Heart left ventricle (tissue), 16 donors: ENCODE data around the gene MIPOL1. TPM values are rescaled to one million over a fixed set of nuclear protein-coding genes. Genes with fewer than 3 reads are reported as not detected.

ENCODE experiments used
- ATAC-seq, 4 donors: fragments of 200-7000 bp; cut with Tn5 transposase; one replicate each; pipeline ENCODE4 v1.9.1; 2020 to 2022; ENCODE audit warnings: moderate library complexity in 4 of 4, mild to moderate bottlenecking in 3 of 4, moderate number of reproducible peaks in 1 of 4
- DNase-seq, 5 donors: peaks; one replicate each; pipeline ENCODE4 v3.0.0-alpha.2; 2020
- H3K27ac ChIP-seq, 12 donors: fragments of 200-600 bp; sonication (generic) in 4 of 12; one replicate each; pipeline versions ENCODE4 v1.5.0 to v1.8.0; 2016 to 2022; ENCODE audit warnings: mild to moderate bottlenecking in 2 of 12
- H3K27me3 ChIP-seq, 9 donors: fragments of 200-600 bp; sonication (generic) in 2 of 9; one replicate each; pipeline versions ENCODE4 v1.5.1 to v1.8.0; 2016 to 2022; ENCODE audit warnings: mild to moderate bottlenecking in 3 of 9
- H3K36me3 ChIP-seq, 9 donors: fragments of 200-600 bp; sonication (generic) in 2 of 9; one replicate each; pipeline versions ENCODE4 v1.5.0 to v1.8.0; 2018 to 2022; ENCODE audit warnings: mild to moderate bottlenecking in 2 of 9
- H3K4me1 ChIP-seq, 12 donors: fragments of 200-600 bp; sonication (generic) in 4 of 12; one replicate each; pipeline versions ENCODE4 v1.5.0 to v1.8.0; 2016 to 2022; ENCODE audit warnings: mild to moderate bottlenecking in 3 of 12
- H3K4me3 ChIP-seq, 12 donors: fragments of 200-600 bp; sonication (generic) in 4 of 12; one replicate each; pipeline versions ENCODE4 v1.5.0 to v1.8.0; 2017 to 2022; ENCODE audit warnings: mild to moderate bottlenecking in 9 of 12, moderate library complexity in 4 of 12
- H3K9me3 ChIP-seq, 12 donors: fragments of 200-600 bp; sonication (generic) in 4 of 12; one replicate each; pipeline versions ENCODE4 v1.5.0 to v1.8.0; 2016 to 2022; ENCODE audit warnings: mild to moderate bottlenecking in 1 of 12
- POLR2A ChIP-seq, 2 donors: fragments of 450-650 bp; IDR thresholded peaks; one replicate each; pipeline ENCODE4 v1.6.1; 2017; ENCODE audit warnings: antibody characterized with exemption in 2 of 2, mild to moderate bottlenecking in 2 of 2, moderate library complexity in 2 of 2
- WGBS, 4 donors: extraction: QIAGEN DNeasy Blood & Tissue Kit in 2 of 4; methylation state at CpG; one replicate each; pipeline versions ENCODE4 v1.1.5 to v1.1.7; 2013 to 2018; 5-methylcytosine and 5-hydroxymethylcytosine counted together
- intact Hi-C, 10 donors: fragments of 100-400 bp; cut with DNase I; formaldehyde crosslinking; loops; one replicate each; pipeline versions ENCODE4 v1.11.1 to v1.14.2; 2022
- polyA plus RNA-seq, 2 donors: library from polyadenylated mRNA; stranded (reverse); fragments of 200-250 nt; gene quantifications; one replicate each; pipeline ENCODE4 v1.2.3, GENCODE V29; 2013
- total RNA-seq, 9 donors: library from RNA; depleted of rRNA in 2 of 9; stranded (reverse); fragments of >200 nt in 2 of 9; fragmentation: NEBNext Ultra II Directional in 3 of 9; extraction: Animal tissue kit (Norgen Biotek cat#: 25700) in 3 of 9; gene quantifications; one replicate each; pipeline versions ENCODE4 v1.1.0 to v1.2.4, GENCODE V29; 2016 to 2023
- TF ChIP-seq, protein P1 (sequence below), 12 donors: fragments of 200-600 bp; sonication (generic) in 4 of 12; IDR thresholded peaks; one replicate each; pipeline versions ENCODE4 v1.5.0 to v1.8.0; 2018 to 2022; ENCODE audit warnings: antibody characterized with exemption in 12 of 12, mild to moderate bottlenecking in 5 of 12
- donor health status: ischemic (EF 13 %, LVEDD 7.1; RV severe dilation, severe dysfunction).
- donor health status: healthy with polysubstance abuse.
- donor health status: DM: no; HTN: yes; CAD: no.
- donor health status: DM: no; HTN: no; CAD: no.
- donor health status: ischemic (EF 25% LVEDD 6.9; RV normal size, moderate dysfunction).
- donor health status: ischemic (EF 25% LVEDD 5.7; RV mildly dilated, moderate dysfunction).
- donor health status: healthy.
- donor health status: DM: yes; HTN: yes; CAD: no.
- donor health status: ischemic (EF 35%, LVEDD 5.7; RV mildly dilated, moderate dysfunction).
- donor health status: nonischemic (EF 11% LVEDD 7.7; RV severe dilation, severe dysfunction).
- donor health status: DM: yes; HTN: yes; CAD: no.
- donor health status: PGD.
- donor health status: ischemic (EF 29% LVEDD 5.4; RV normal size, mild dysfunction).
- donor health status: nonischemic (EF 23%, LVEDD 6.1; RV moderate dilation, normal function).

The MIPOL1 gene
- total and polyA plus RNA-seq, 11 donors, result 0.99 to 7.3 (median 5.0) TPM

GRCh38 chr14:37598747-37599506 lies 401.2 kb downstream of the MIPOL1 start:
- DNase-seq (no peak), ATAC-seq (no peak)
- Histone ChIP-seq H3K27me3 (peaks cover 75 to 98% (median 95%) of the 10 kb centered on the region in 9 donors), H3K27ac (no peak overlapping the region), H3K4me1 (peaks cover 0 to 52% (median 24%) of the 10 kb centered on the region in 12 donors), H3K9me3 (no peaks in the 10 kb centered on the region), H3K4me3 (peak overlapping the region in 3 of 12 donors; percentile 8 to 17 (median 16)), H3K36me3 (no peaks in the 10 kb centered on the region)
- 6 to 11% (median 9%) methylated on average over 28 to 36 of the region's 36 CpGs for WGBS, 4 donors
- TF ChIP-seq POLR2A (IDR thresholded peaks at IDR 0.05), result no peak
- TF ChIP-seq, protein P1, sequence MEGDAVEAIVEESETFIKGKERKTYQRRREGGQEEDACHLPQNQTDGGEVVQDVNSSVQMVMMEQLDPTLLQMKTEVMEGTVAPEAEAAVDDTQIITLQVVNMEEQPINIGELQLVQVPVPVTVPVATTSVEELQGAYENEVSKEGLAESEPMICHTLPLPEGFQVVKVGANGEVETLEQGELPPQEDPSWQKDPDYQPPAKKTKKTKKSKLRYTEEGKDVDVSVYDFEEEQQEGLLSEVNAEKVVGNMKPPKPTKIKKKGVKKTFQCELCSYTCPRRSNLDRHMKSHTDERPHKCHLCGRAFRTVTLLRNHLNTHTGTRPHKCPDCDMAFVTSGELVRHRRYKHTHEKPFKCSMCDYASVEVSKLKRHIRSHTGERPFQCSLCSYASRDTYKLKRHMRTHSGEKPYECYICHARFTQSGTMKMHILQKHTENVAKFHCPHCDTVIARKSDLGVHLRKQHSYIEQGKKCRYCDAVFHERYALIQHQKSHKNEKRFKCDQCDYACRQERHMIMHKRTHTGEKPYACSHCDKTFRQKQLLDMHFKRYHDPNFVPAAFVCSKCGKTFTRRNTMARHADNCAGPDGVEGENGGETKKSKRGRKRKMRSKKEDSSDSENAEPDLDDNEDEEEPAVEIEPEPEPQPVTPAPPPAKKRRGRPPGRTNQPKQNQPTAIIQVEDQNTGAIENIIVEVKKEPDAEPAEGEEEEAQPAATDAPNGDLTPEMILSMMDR (IDR thresholded peaks at IDR 0.05), result no peak
- intact Hi-C loops, result loop anchor here in 4 of 10 donors (10.0 kb wide), 2 partner anchors 354 to 934 kb away; partner anchors contain the start of gene PAX9 (in 2 of the 4)

- 2 to 4% (median 2%) methylated on average over 28 to 57 of the region's 57 CpGs for WGBS, 4 donors
- Histone ChIP-seq H3K36me3 (no peaks in the 10 kb centered on the region), H3K9me3 (no peaks in the 10 kb centered on the region), H3K4me3 (peak overlapping the region in 4 of 12 donors; percentile 1 to 22 (median 11)), H3K27me3 (peaks cover 72 to 98% (median 97%) of the 10 kb centered on the region in 9 donors), H3K27ac (no peak overlapping the region), H3K4me1 (peaks cover 0 to 44% (median 21%) of the 10 kb centered on the region in 12 donors)
- TF ChIP-seq POLR2A (IDR thresholded peaks at IDR 0.05), result no peak
- TF ChIP-seq, protein P1 (IDR thresholded peaks at IDR 0.05), result no peak
- intact Hi-C loops, result loop anchor here in 4 of 10 donors (10.0 kb wide), 2 partner anchors 355 to 935 kb away; partner anchors contain the start of gene PAX9 (in 2 of the 4)
- DNase-seq (peak in 1 of 5 donors; percentile 43), ATAC-seq (no peak)
Measured at GRCh38 chr14:37599507-37600368, 402.0 kb downstream of the MIPOL1 start.

GRCh38 chr14:37600880-37601741 lies 403.4 kb downstream of the MIPOL1 start:
- Histone ChIP-seq H3K27me3 (peaks cover 69 to 100% (median 90%) of the 10 kb centered on the region in 9 donors), H3K4me3 (no peak overlapping the region), H3K36me3 (no peaks in the 10 kb centered on the region), H3K27ac (no peak overlapping the region), H3K4me1 (peaks cover 0 to 32% (median 15%) of the 10 kb centered on the region in 12 donors), H3K9me3 (no peaks in the 10 kb centered on the region)
- intact Hi-C loops, result no loop called here
- TF ChIP-seq, protein P1 (IDR thresholded peaks at IDR 0.05), result no peak
- TF ChIP-seq POLR2A (IDR thresholded peaks at IDR 0.05), result no peak
- 25 to 52% (median 35%) methylated on average over 4 of the region's 4 CpGs for WGBS, 4 donors
- ATAC-seq, result no peak
- no peak for DNase-seq
